K562 (cell line): ENCODE results near the gene ZNF564. TPM values are rescaled to one million over a fixed set of nuclear protein-coding genes. Genes with fewer than 3 reads are reported as not detected.

Experiments
- ARID1B ChIP-seq: fragments of 450-650 bp; IDR thresholded peaks from 2 replicates; pipeline ENCODE4 v1.6.1; 2016; ENCODE audit warnings: antibody characterized with exemption, mild to moderate bottlenecking, inconsistent platforms
- CAMTA2 ChIP-seq: fragments of 250-450 bp; sonication (Bioruptor Pico); conservative IDR thresholded peaks from 2 replicates; pipeline ENCODE4 v1.5.1; 2022
- ELF1 ChIP-seq: fragments of 200-800 bp; sonication (Bioruptor generic); IDR thresholded peaks from 2 replicates; pipeline ENCODE4 v1.6.1; 2016; ENCODE audit warnings: missing genetic modification characterization, missing compliant biosample characterization
- HCFC1 ChIP-seq: IDR thresholded peaks from 2 replicates; pipeline ENCODE4 v1.6.1; 2012; ENCODE audit warnings: low read depth, low read length, improper control_type of control experiment
- HDAC3 ChIP-seq: fragments of 450-650 bp; IDR thresholded peaks from 2 replicates; pipeline ENCODE4 v1.6.1; 2018; ENCODE audit warnings: borderline replicate concordance, mild to moderate bottlenecking, moderate library complexity; ENCODE audit not compliant: partially characterized antibody
- JUN ChIP-seq, 2 experiments: sonication (generic) in 1 of 2; formaldehyde crosslinking in 1 of 2; IDR thresholded peaks; 2 replicates each; pipeline versions ENCODE4 v1.6.1 to v1.8.0; 2012 to 2022; ENCODE audit warnings: borderline replicate concordance in 2 of 2, mild to moderate bottlenecking in 2 of 2, improper control_type of control experiment in 1 of 2, low read depth in 1 of 2, low read length in 1 of 2, missing genetic modification reagents in 1 of 2
- JUND ChIP-seq, 2 experiments: IDR thresholded peaks; 2 replicates in 1 of 2; 3 replicates in 1 of 2; pipeline ENCODE4 v1.6.1; 2011; ENCODE audit warnings: borderline replicate concordance in 2 of 2, low read depth in 2 of 2, low read length in 2 of 2, improper control_type of control experiment in 1 of 2, missing biosample characterization in 1 of 2, missing genetic modification characterization in 1 of 2, missing genetic modification reagents in 1 of 2
- MTA1 ChIP-seq: fragments of 450-650 bp; IDR thresholded peaks from 2 replicates; pipeline ENCODE4 v1.6.1; 2017; ENCODE audit warnings: borderline replicate concordance
- MYBL2 ChIP-seq, 2 experiments: fragments of 450-650 bp in 1 of 2; sonication (generic) in 1 of 2; formaldehyde crosslinking in 1 of 2; IDR thresholded peaks; 2 replicates each; pipeline versions ENCODE4 v1.6.1 to v1.8.1; 2017 to 2022; ENCODE audit warnings: borderline replicate concordance in 1 of 2, inconsistent platforms in 1 of 2, low read depth in 1 of 2, mild to moderate bottlenecking in 1 of 2, missing genetic modification reagents in 1 of 2, moderate library complexity in 1 of 2
- NCOA1 ChIP-seq: fragments of 450-650 bp; IDR thresholded peaks from 2 replicates; pipeline ENCODE4 v1.6.1; 2016; ENCODE audit warnings: low read depth
- NR3C1 ChIP-seq: sonication (generic); formaldehyde crosslinking; IDR thresholded peaks from 2 replicates; pipeline ENCODE4 v1.8.1; 2022; ENCODE audit warnings: missing genetic modification reagents
- SIX5 ChIP-seq, 2 experiments: IDR thresholded peaks; 2 replicates each; pipeline ENCODE4 v1.6.1; 2011; ENCODE audit warnings: low read length in 2 of 2, borderline replicate concordance in 1 of 2, low read depth in 1 of 2, mild to moderate bottlenecking in 1 of 2, moderate library complexity in 1 of 2; ENCODE audit not compliant: insufficient read depth in 1 of 2
- SLC30A9 ChIP-seq: fragments of 250-450 bp; sonication (Bioruptor Pico); IDR thresholded peaks from 2 replicates; pipeline ENCODE4 v1.8.0; 2022; ENCODE audit warnings: mild to moderate bottlenecking, moderate library complexity
- SMAD4 ChIP-seq: fragments of 250-450 bp; sonication (Bioruptor Pico); conservative IDR thresholded peaks from 2 replicates; pipeline ENCODE4 v1.8.0; 2021; ENCODE audit warnings: inconsistent platforms, mild to moderate bottlenecking, moderate library complexity
- SNRNP70 ChIP-seq: fragments of 200-400 bp; formaldehyde crosslinking; optimal IDR thresholded peaks from 2 replicates; pipeline ENCODE3; 2017; ENCODE audit warnings: low read depth, low read length
- TAF7 ChIP-seq: fragments of 450-650 bp; IDR thresholded peaks from 2 replicates; pipeline ENCODE4 v1.6.1; 2016; ENCODE audit warnings: missing genetic modification characterization, missing compliant biosample characterization
- ZNF12 ChIP-seq: sonication (generic); formaldehyde crosslinking; IDR thresholded peaks from 2 replicates; pipeline ENCODE4 v1.4.0; 2020; ENCODE audit warnings: mild to moderate bottlenecking, missing genetic modification reagents
- ZNF184 ChIP-seq: sonication (generic); formaldehyde crosslinking; IDR thresholded peaks from 2 replicates; pipeline ENCODE4 v1.5.0; 2020; ENCODE audit warnings: missing genetic modification reagents
- ZNF197 ChIP-seq: fragments of 200-800 bp; sonication (Bioruptor generic); IDR thresholded peaks from 2 replicates; pipeline ENCODE4 v1.6.1; 2016; ENCODE audit warnings: low read depth, missing genetic modification characterization, missing compliant biosample characterization
- ZNF444 ChIP-seq: fragments of 250-450 bp; sonication (Bioruptor Pico); IDR thresholded peaks from 2 replicates; pipeline ENCODE4 v1.4.0; 2020; ENCODE audit warnings: mild to moderate bottlenecking, moderate library complexity
- ZNF830 ChIP-seq: fragments of 250-450 bp; sonication (Bioruptor Pico); IDR thresholded peaks from 2 replicates; pipeline ENCODE4 v1.5.0; 2021; ENCODE audit warnings: mild to moderate bottlenecking
- polyA plus RNA-seq, 8 experiments: library from polyadenylated mRNA; depleted of rRNA in 4 of 8; stranded (reverse) in 5 of 8; unstranded in 3 of 8; fragments of >200 nt; fragmentation: Nextera tagmentation in 2 of 8; fragmentation: Illumina TruSeq in 1 of 8; extraction: Ambion mirVana in 2 of 8; extraction: Trizol in 1 of 8; gene quantifications; 2 replicates each; pipeline versions ENCODE4 v1.2.1 to v1.2.3, GENCODE V29; 2011 to 2014; ENCODE audit warnings: inconsistent platforms in 1 of 8, missing spikeins in 1 of 8
- total RNA-seq, 7 experiments: library from RNA; depleted of rRNA in 6 of 7; stranded (reverse); fragments of >200 nt in 6 of 7; fragmentation: Illumina TruSeq in 2 of 7; extraction: Trizol in 2 of 7; gene quantifications; 2 replicates each; pipeline versions ENCODE4 v1.2.1 to v1.2.3, GENCODE V29; 2011 to 2021; ENCODE audit warnings: low replicate concordance in 1 of 7
- TF ChIP-seq, protein P1 (sequence below): fragments of 450-650 bp; IDR thresholded peaks from 2 replicates; pipeline ENCODE4 v1.6.1; 2016
- TF ChIP-seq, protein P2 (sequence below): conservative IDR thresholded peaks from 2 replicates; pipeline ENCODE4 v1.6.1; 2011; ENCODE audit warnings: low read depth, mild to moderate bottlenecking, low read length; ENCODE audit not compliant: control insufficient read depth
- TF ChIP-seq, protein P3 (sequence below): fragments of 250-450 bp; sonication (Bioruptor Pico); IDR thresholded peaks from 2 replicates; pipeline ENCODE4 v1.4.0; 2020; ENCODE audit warnings: mild to moderate bottlenecking
- TF ChIP-seq, protein P4 (sequence below): sonication (generic); formaldehyde crosslinking; IDR thresholded peaks from 2 replicates; pipeline ENCODE4 v1.9.0; 2022; ENCODE audit warnings: mild to moderate bottlenecking, missing genetic modification reagents

The ZNF564 gene
- total and polyA plus RNA-seq, 9 of the 15 experiments (the other 6 are each of a cell fraction or from before 2014, with no cell fraction given): 1.4 to 8.1 (median 5.6) TPM

DNA sequence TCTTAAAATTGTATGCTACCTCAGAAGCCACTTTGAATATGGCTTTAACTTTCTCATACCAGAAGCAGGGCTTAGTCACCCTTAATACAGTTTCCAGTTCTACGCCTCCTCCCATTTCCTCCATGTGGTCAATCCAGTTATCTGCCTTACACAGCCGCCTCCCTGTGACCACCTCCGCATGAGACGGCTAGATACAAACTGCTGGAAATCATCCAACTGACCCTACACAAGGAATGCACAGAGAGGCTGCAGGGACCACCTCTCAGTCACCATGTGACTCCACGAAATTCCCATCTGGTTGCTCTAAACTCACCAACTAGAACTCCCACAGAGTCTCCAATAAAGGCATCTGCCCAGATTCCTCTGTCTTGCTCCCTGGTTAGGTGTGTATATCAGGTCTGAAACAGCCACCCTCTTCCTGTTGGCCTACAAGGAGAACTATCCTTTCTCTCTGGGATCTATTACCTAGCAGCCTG, 6.8 kb downstream of the ZNF564 start (continued):
- TF ChIP-seq HCFC1 (no peak), ZNF184 (CRISPR knock-in tag) (no peak), ZNF830 (no peak), ZNF197 (CRISPR knock-in tag) (no peak), TAF7 (tag) (no peak), SIX5 (IDR thresholded peaks at IDR 0.05; ENCODE audit: borderline replicate concordance in 1 of 2, insufficient read depth in 1 of 2, low read depth in 1 of 2, low read length in 2 of 2) (no peak), SNRNP70 (no peak), HDAC3 (peak; percentile 64), ZNF444 (CRISPR knock-in tag) (no peak), SLC30A9 (CRISPR knock-in tag) (no peak), MYBL2 (IDR thresholded peaks at IDR 0.05; ENCODE audit: low read depth) (no peak), MYBL2 (CRISPR knock-in tag; IDR thresholded peaks at IDR 0.05; ENCODE audit: borderline replicate concordance) (no peak), SMAD4 (CRISPR knock-in tag) (peak; percentile 56), ZNF12 (CRISPR knock-in tag) (no peak), NCOA1 (peak; percentile 80), JUND (IDR thresholded peaks at IDR 0.05; ENCODE audit: borderline replicate concordance, low read depth, low read length) (peak; percentile 87; the same call in 1 of the 2 replicates), JUND (tag; IDR thresholded peaks at IDR 0.05; ENCODE audit: borderline replicate concordance, low read depth, low read length) (peak; percentile 73; the same call in 2 of the 3 replicates), CAMTA2 (CRISPR knock-in tag) (no peak), JUN (IDR thresholded peaks at IDR 0.05; ENCODE audit: borderline replicate concordance, low read depth, low read length) (peak; percentile 81; the same call in 1 of the 2 replicates), JUN (CRISPR knock-in tag; IDR thresholded peaks at IDR 0.05; ENCODE audit: borderline replicate concordance) (no peak), MTA1 (peak; percentile 74; the same call in 1 of the 2 replicates), ARID1B (peak; percentile 99), ELF1 (tag) (peak; percentile 51), NR3C1 (CRISPR knock-in tag) (no peak)
- TF ChIP-seq, protein P1, sequence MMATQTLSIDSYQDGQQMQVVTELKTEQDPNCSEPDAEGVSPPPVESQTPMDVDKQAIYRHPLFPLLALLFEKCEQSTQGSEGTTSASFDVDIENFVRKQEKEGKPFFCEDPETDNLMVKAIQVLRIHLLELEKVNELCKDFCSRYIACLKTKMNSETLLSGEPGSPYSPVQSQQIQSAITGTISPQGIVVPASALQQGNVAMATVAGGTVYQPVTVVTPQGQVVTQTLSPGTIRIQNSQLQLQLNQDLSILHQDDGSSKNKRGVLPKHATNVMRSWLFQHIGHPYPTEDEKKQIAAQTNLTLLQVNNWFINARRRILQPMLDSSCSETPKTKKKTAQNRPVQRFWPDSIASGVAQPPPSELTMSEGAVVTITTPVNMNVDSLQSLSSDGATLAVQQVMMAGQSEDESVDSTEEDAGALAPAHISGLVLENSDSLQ: 0 out of 2 replicates have a peak, but pooled peaks have one; percentile 10
- TF ChIP-seq, protein P2, sequence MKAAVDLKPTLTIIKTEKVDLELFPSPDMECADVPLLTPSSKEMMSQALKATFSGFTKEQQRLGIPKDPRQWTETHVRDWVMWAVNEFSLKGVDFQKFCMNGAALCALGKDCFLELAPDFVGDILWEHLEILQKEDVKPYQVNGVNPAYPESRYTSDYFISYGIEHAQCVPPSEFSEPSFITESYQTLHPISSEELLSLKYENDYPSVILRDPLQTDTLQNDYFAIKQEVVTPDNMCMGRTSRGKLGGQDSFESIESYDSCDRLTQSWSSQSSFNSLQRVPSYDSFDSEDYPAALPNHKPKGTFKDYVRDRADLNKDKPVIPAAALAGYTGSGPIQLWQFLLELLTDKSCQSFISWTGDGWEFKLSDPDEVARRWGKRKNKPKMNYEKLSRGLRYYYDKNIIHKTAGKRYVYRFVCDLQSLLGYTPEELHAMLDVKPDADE: no peak; the same call in 1 of the 2 replicates
- TF ChIP-seq, protein P3, sequence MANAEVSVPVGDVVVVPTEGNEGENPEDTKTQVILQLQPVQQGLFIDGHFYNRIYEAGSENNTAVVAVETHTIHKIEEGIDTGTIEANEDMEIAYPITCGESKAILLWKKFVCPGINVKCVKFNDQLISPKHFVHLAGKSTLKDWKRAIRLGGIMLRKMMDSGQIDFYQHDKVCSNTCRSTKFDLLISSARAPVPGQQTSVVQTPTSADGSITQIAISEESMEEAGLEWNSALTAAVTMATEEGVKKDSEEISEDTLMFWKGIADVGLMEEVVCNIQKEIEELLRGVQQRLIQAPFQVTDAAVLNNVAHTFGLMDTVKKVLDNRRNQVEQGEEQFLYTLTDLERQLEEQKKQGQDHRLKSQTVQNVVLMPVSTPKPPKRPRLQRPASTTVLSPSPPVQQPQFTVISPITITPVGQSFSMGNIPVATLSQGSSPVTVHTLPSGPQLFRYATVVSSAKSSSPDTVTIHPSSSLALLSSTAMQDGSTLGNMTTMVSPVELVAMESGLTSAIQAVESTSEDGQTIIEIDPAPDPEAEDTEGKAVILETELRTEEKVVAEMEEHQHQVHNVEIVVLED (CRISPR knock-in tag): no peak
- TF ChIP-seq, protein P4, sequence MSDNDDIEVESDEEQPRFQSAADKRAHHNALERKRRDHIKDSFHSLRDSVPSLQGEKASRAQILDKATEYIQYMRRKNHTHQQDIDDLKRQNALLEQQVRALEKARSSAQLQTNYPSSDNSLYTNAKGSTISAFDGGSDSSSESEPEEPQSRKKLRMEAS (CRISPR knock-in tag): peak; percentile 76
